Astrocyte (in vitro differentiated cells and primary cell): ENCODE data around the gene HOXB6. TPM values are rescaled to one million over a fixed set of nuclear protein-coding genes. Genes with fewer than 3 reads are reported as not detected.

ENCODE experiments used
- DNase-seq: peaks from one replicate; pipeline ENCODE4 v3.0.0-alpha.2; 2010; ENCODE audit warnings: low read depth
- FAIRE-seq: peaks from 2 replicates; lab custom pipeline; 2011; peaks lifted over from hg19 to GRCh38; lab: Jason Lieb, UNC
- H2AFZ ChIP-seq: 2 replicates; pipeline ENCODE4 v1.6.0; 2012; ENCODE audit warnings: low read depth, low read length, inconsistent platforms
- H3K27ac ChIP-seq: 2 replicates; pipeline ENCODE4 v1.5.1; 2011; ENCODE audit warnings: low read depth, low read length, inconsistent platforms
- H3K27me3 ChIP-seq: 2 replicates; pipeline ENCODE4 v1.6.0; 2011; ENCODE audit warnings: low read length, inconsistent platforms; ENCODE audit not compliant: insufficient read depth
- H3K36me3 ChIP-seq: 2 replicates; pipeline ENCODE4 v1.5.1; 2011; ENCODE audit warnings: low read length, inconsistent platforms; ENCODE audit not compliant: insufficient read depth
- H3K4me1 ChIP-seq: 2 replicates; pipeline ENCODE4 v1.5.1; 2011; ENCODE audit warnings: low read length, inconsistent platforms; ENCODE audit not compliant: insufficient read depth
- H3K4me2 ChIP-seq: 2 replicates; pipeline ENCODE4 v1.6.0; 2012; ENCODE audit warnings: low read length, inconsistent platforms
- H3K4me3 ChIP-seq: 2 replicates; pipeline ENCODE4 v1.5.1; 2011; ENCODE audit warnings: low read depth, mild to moderate bottlenecking, low read length, inconsistent platforms; ENCODE audit not compliant: insufficient read depth
- H3K79me2 ChIP-seq: 2 replicates; pipeline ENCODE4 v1.6.0; 2012; ENCODE audit warnings: mild to moderate bottlenecking, low read length, inconsistent platforms; ENCODE audit not compliant: insufficient read depth
- H3K9ac ChIP-seq: 2 replicates; pipeline ENCODE4 v1.6.0; 2012; ENCODE audit warnings: mild to moderate bottlenecking, low read length, inconsistent platforms
- H3K9me3 ChIP-seq: 2 replicates; pipeline ENCODE4 v1.5.1; 2012; ENCODE audit warnings: low read depth, mild to moderate bottlenecking, low read length, inconsistent platforms; ENCODE audit not compliant: insufficient read depth
- H4K20me1 ChIP-seq: 2 replicates; pipeline ENCODE4 v1.6.0; 2012; ENCODE audit warnings: low read length, inconsistent platforms; ENCODE audit not compliant: insufficient read depth
- H3K27ac Mint-ChIP-seq: one replicate; pipeline ENCODE4 v1.8.0; 2021; ENCODE audit warnings: mild to moderate bottlenecking, mixed read lengths; ENCODE audit not compliant: unreplicated experiment
- H3K27me3 Mint-ChIP-seq: one replicate; pipeline ENCODE4 v1.8.0; 2021; ENCODE audit warnings: low read depth, mixed read lengths; ENCODE audit not compliant: unreplicated experiment
- H3K36me3 Mint-ChIP-seq: one replicate; pipeline ENCODE4 v1.8.0; 2021; ENCODE audit warnings: low read depth, mixed read lengths; ENCODE audit not compliant: unreplicated experiment
- H3K4me1 Mint-ChIP-seq: one replicate; pipeline ENCODE4 v1.8.0; 2021; ENCODE audit warnings: low read depth, mixed read lengths; ENCODE audit not compliant: unreplicated experiment
- H3K4me3 Mint-ChIP-seq: one replicate; pipeline ENCODE4 v1.8.0; 2021; ENCODE audit warnings: mild to moderate bottlenecking, moderate library complexity, mixed read lengths; ENCODE audit not compliant: unreplicated experiment
- H3K9me3 Mint-ChIP-seq: one replicate; pipeline ENCODE4 v1.8.0; 2021; ENCODE audit warnings: mild to moderate bottlenecking, mixed read lengths; ENCODE audit not compliant: unreplicated experiment
- CTCF ChIP-seq: IDR thresholded peaks from 2 replicates; pipeline ENCODE4 v1.5.1; 2011; ENCODE audit warnings: low read depth, mild to moderate bottlenecking, inconsistent platforms, low read length, moderate library complexity; ENCODE audit not compliant: insufficient read depth
- EZH2 ChIP-seq: IDR thresholded peaks from 2 replicates; pipeline ENCODE4 v1.6.1; 2012; ENCODE audit warnings: mild to moderate bottlenecking, low read length, inconsistent platforms; ENCODE audit not compliant: insufficient read depth
- total RNA-seq: library from RNA; stranded (reverse); gene quantifications from 2 replicates; pipeline ENCODE4 v1.2.1, GENCODE V29; 2021

Gene HOXB6
- total RNA-seq, 1 donor from 2014 or later = not detected

- peak; percentile 55 for FAIRE-seq
- no peaks in the 10 kb centered on the region for H3K4me1 Mint-ChIP-seq
Measured at GRCh38 chr17:48593840-48594537, 10.8 kb downstream of the HOXB6 start.

GRCh38 chr17:48593126-48593829 is 11.5 kb downstream of the HOXB6 start, which contains the start of gene HOXB5:
HOXB5 (minus strand) TSS chr17:48593779; CDS start chr17:48593682, 97 bp downstream.
- no peaks in the 10 kb centered on the region for H3K4me1 Mint-ChIP-seq
- peak within 1 kb of the TSS; percentile 84 for H3K9ac ChIP-seq
- H3K27me3 ChIP-seq = peaks cover 78% of the 10 kb centered on the region
- H3K4me2 ChIP-seq = peak within 1 kb of the TSS; percentile 92
- H3K79me2 ChIP-seq = peaks cover 20% of the 10 kb centered on the region
- peak within 1 kb of the TSS; percentile 18 for H3K27ac Mint-ChIP-seq
- no peaks in the 10 kb centered on the region for H3K36me3 Mint-ChIP-seq
- H3K4me3 Mint-ChIP-seq = no peak within 1 kb of the TSS
- H3K27me3 Mint-ChIP-seq = peaks cover 91% of the 10 kb centered on the region
- H3K9me3 ChIP-seq = no peaks in the 10 kb centered on the region
- TF ChIP-seq EZH2 (peak; percentile 28), CTCF (no peak)
- H3K36me3 ChIP-seq = no peaks in the 10 kb centered on the region
- FAIRE-seq = no peak
- H2AFZ ChIP-seq = peak within 1 kb of the TSS; percentile 82
- H3K27ac ChIP-seq = peak within 1 kb of the TSS; percentile 72
- peak within 1 kb of the TSS; percentile 65 for H3K4me3 ChIP-seq
- peaks cover under 1% of the 10 kb centered on the region for H4K20me1 ChIP-seq
- peak; percentile 44 for DNase-seq
- peaks cover 32% of the 10 kb centered on the region for H3K9me3 Mint-ChIP-seq
- peaks cover 18% of the 10 kb centered on the region for H3K4me1 ChIP-seq

More at GRCh38 chr17:48593840-48594537, 10.8 kb downstream of the HOXB6 start:
- Histone ChIP-seq H2AFZ (peak overlapping the region; percentile 37), H3K4me2 (peak overlapping the region; percentile 92), H3K9me3 (no peaks in the 10 kb centered on the region), H3K36me3 (no peaks in the 10 kb centered on the region), H4K20me1 (peaks cover 4% of the 10 kb centered on the region), H3K4me3 (no peak overlapping the region), H3K4me1 (peaks cover 18% of the 10 kb centered on the region), H3K9ac (peak overlapping the region; percentile 84), H3K27me3 (peaks cover 78% of the 10 kb centered on the region), H3K79me2 (peaks cover 20% of the 10 kb centered on the region), H3K27ac (peak overlapping the region; percentile 31)
- H3K9me3 Mint-ChIP-seq = peaks cover 35% of the 10 kb centered on the region
- H3K27ac Mint-ChIP-seq = peak overlapping the region; percentile 18
- peak; percentile 83 for DNase-seq
- no peaks in the 10 kb centered on the region for H3K36me3 Mint-ChIP-seq
- peak; percentile 70 for TF ChIP-seq CTCF
- no peak for TF ChIP-seq EZH2
- H3K27me3 Mint-ChIP-seq = peaks cover 91% of the 10 kb centered on the region
- no peak overlapping the region for H3K4me3 Mint-ChIP-seq
